NCI-H1694 (cell line): ENCODE results near the gene TMEM41A.
"Not testable (repeated sequence)": the region's sequence is repeated elsewhere in the genome, so short reads cannot be mapped to it uniquely, and the experiment has no call there.

ENCODE experiments used
- DNase-seq: peaks from one replicate; lab custom pipeline; 2025; lab: John Stamatoyannopoulos, UW

TMEM41A gene

GRCh38 chr3:185488465-185488864 is 10.4 kb downstream of the TMEM41A start:
- DNase-seq = no peak

- no peak for DNase-seq
These were observed 12.4 kb downstream of the TMEM41A start for GRCh38 chr3:185486394-185486793.

GRCh38 chr3:185484296-185484695 is 14.5 kb downstream of the TMEM41A start:
- no peak for DNase-seq

GRCh38 chr3:185479373-185479945 is 19.4 kb downstream of the TMEM41A start:
- no peak for DNase-seq

- no peak for DNase-seq
These were observed 21.5 kb downstream of the TMEM41A start for GRCh38 chr3:185477316-185477715.

- DNase-seq = not testable (repeated sequence)
These were observed 23.9 kb downstream of the TMEM41A start for GRCh38 chr3:185474922-185475321.

- DNase-seq = no peak
These were observed 25.5 kb downstream of the TMEM41A start for GRCh38 chr3:185473290-185473815.

GRCh38 chr3:185470323-185470722 is 28.5 kb downstream of the TMEM41A start:
- DNase-seq = no peak

GRCh38 chr3:185469542-185469941 is 29.3 kb downstream of the TMEM41A start:
- no peak for DNase-seq

- not testable (repeated sequence) for DNase-seq
These were observed 32.7 kb downstream of the TMEM41A start for GRCh38 chr3:185466123-185466522.

GRCh38 chr3:185465471-185465870 is 33.4 kb downstream of the TMEM41A start:
- DNase-seq = no peak

- peak; percentile 17 for DNase-seq
These were observed 38.0 kb downstream of the TMEM41A start for GRCh38 chr3:185460719-185461350.

GRCh38 chr3:185460309-185460708 is 38.5 kb downstream of the TMEM41A start:
- no peak for DNase-seq

- no peak for DNase-seq
These were observed 41.5 kb downstream of the TMEM41A start for GRCh38 chr3:185457376-185457775.

- DNase-seq = not testable (repeated sequence)
These were observed 47.4 kb downstream of the TMEM41A start for GRCh38 chr3:185451432-185451831.

GRCh38 chr3:185448107-185448506 is 50.7 kb downstream of the TMEM41A start:
- no peak for DNase-seq

GRCh38 chr3:185444329-185444728 is 54.5 kb downstream of the TMEM41A start:
- no peak for DNase-seq

GRCh38 chr3:185442031-185442430 is 56.8 kb downstream of the TMEM41A start:
- no peak for DNase-seq

GRCh38 chr3:185439745-185440466 is 58.9 kb downstream of the TMEM41A start:
- DNase-seq = peak; percentile 49
